Measurements from ENCODE around the gene VLDLR. TPM values are rescaled to one million over a fixed set of nuclear protein-coding genes. Genes with fewer than 3 reads are reported as not detected.

Gene VLDLR
- total and polyA plus RNA-seq, 2 of the 8 experiments (the other 6 are each of a cell fraction or from before 2014, with no cell fraction given): 24.2 to 49.1 TPM

DNA sequence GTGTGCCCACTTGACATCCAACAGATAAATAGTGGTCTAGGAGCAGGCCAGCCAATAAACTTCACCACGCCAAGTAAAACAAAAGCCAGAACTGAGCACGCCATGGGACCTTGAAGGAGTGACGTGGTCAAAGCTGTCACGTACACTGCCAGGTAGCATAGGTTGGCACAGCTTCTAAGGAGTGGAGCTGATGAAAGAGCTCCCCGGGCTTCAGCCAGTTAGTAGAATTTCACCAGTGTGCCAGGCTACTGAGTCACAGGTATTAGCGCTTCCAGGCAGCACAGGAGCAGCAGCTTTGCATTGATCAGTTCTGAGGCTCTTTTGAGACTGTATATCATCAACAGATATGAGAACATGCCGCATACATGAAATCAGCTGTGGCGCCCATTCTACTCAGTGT is 19.4 kb downstream of the VLDLR start (continued):
- TF ChIP-seq CHD7 (IDR thresholded peaks at IDR 0.05; ENCODE audit: insufficient replicate concordance, low read length): no peak
- TF ChIP-seq RNF2 (IDR thresholded peaks at IDR 0.05; ENCODE audit: borderline replicate concordance, low read depth, low read length, missing control alignments, poor library complexity, severe bottlenecking): no peak
- no peak for TF ChIP-seq POLR2A (IDR thresholded peaks at IDR 0.05; ENCODE audit: control extremely low read depth in 1 of 2, low read depth in 2 of 2, low read length in 2 of 2)
- no peak for TF ChIP-seq SUZ12 (IDR thresholded peaks at IDR 0.05; ENCODE audit: low read length)
- no peak for TF ChIP-seq FOSL1 (IDR thresholded peaks at IDR 0.05; ENCODE audit: insufficient read depth, low read depth, low read length)
- no peak for TF ChIP-seq TAF7 (optimal IDR thresholded peaks at IDR 0.05; ENCODE audit: borderline replicate concordance, low read depth, low read length)
- no peak for TF ChIP-seq GTF2F1 (IDR thresholded peaks at IDR 0.05; ENCODE audit: borderline replicate concordance, low read depth, low read length)
- TF ChIP-seq TBP (IDR thresholded peaks at IDR 0.05; ENCODE audit: low read depth, low read length): no peak
- no peak for TF ChIP-seq EZH2 (IDR thresholded peaks at IDR 0.05; ENCODE audit: low read depth, low read length, severe bottlenecking)
- no peak for TF ChIP-seq TEAD4 (IDR thresholded peaks at IDR 0.05; ENCODE audit: low read depth, low read length)
- no peak for TF ChIP-seq SIRT6 (IDR thresholded peaks at IDR 0.05; ENCODE audit: low read length)
- TF ChIP-seq SRF (IDR thresholded peaks at IDR 0.05; ENCODE audit: low read depth, low read length): no peak
- TF ChIP-seq CEBPB (IDR thresholded peaks at IDR 0.05; ENCODE audit: low read depth, low read length): no peak
